Subcutaneous adipose tissue (tissue), 4 donors: ENCODE results near the gene TMC2. TPM values are rescaled to one million over a fixed set of nuclear protein-coding genes. Genes with fewer than 3 reads are reported as not detected.

Source experiments
- CTCF ChIP-seq: fragments of 450-650 bp; IDR thresholded peaks from one replicate; pipeline ENCODE4 v1.5.1; 2016; ENCODE audit warnings: low read depth, mild to moderate bottlenecking, control low read depth, antibody characterized with exemption, moderate library complexity
- total RNA-seq, 4 donors: library from RNA; depleted of rRNA; stranded (reverse); fragments of >200 nt; gene quantifications; one replicate each; pipeline ENCODE4 v1.1.0, GENCODE V29; 2016

TMC2 gene
- total RNA-seq, 4 donors from 2014 or later = 0.68 to 1.5 (median 1.1) TPM

DNA sequence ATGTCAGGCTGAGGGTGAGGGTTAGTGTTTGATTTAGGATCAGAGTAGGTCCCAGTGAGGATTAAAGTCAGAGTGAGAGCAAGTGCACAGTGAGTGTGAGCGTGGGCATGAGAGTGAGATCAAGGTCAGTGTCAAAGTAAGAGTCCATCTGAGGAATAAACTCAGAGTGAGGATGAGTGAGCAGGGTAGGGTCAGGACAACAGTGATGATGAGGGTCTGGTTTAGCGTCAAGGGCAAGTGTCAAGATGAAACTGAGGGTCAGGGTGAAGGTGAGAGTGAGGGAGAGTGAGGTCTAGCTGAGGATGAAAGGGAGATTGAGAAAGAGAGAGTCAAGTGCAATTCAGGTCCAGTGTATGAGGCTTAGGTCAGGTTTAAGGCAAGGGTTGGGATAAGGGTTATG lies 20.0 kb upstream of the TMC2 start:
- no peak for TF ChIP-seq CTCF

- no peak for TF ChIP-seq CTCF
Observed at GRCh38 chr20:2518096-2518495, 18.3 kb upstream of the TMC2 start.

GRCh38 chr20:2518558-2518957 lies 17.8 kb upstream of the TMC2 start:
- TF ChIP-seq CTCF = no peak

GRCh38 chr20:2519115-2519809 lies 17.1 kb upstream of the TMC2 start:
- TF ChIP-seq CTCF = no peak

DNA sequence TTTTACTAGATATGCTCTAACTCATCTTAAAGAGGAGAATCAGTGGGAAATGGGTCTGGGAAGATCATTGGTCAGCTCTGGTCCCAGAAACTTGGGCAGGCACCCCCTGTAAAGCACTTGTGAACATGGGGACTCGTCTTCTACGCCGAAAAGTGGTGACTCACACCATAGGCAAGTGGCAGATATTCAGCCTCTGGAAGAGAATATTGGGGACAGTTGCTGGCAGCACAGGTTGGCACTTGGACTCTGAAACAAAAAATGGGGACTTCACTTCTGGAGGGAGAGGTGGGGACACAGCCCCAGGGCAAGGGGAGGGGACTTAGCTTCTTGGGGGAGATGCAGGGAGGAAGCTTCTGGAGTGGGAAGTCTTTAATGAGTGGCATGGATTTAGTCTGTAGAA lies 15.8 kb upstream of the TMC2 start:
- TF ChIP-seq CTCF = no peak

- no peak for TF ChIP-seq CTCF
Observed at GRCh38 chr20:2521369-2522305, 14.7 kb upstream of the TMC2 start.
